ENCODE data around the gene DHCR24.

DNA sequence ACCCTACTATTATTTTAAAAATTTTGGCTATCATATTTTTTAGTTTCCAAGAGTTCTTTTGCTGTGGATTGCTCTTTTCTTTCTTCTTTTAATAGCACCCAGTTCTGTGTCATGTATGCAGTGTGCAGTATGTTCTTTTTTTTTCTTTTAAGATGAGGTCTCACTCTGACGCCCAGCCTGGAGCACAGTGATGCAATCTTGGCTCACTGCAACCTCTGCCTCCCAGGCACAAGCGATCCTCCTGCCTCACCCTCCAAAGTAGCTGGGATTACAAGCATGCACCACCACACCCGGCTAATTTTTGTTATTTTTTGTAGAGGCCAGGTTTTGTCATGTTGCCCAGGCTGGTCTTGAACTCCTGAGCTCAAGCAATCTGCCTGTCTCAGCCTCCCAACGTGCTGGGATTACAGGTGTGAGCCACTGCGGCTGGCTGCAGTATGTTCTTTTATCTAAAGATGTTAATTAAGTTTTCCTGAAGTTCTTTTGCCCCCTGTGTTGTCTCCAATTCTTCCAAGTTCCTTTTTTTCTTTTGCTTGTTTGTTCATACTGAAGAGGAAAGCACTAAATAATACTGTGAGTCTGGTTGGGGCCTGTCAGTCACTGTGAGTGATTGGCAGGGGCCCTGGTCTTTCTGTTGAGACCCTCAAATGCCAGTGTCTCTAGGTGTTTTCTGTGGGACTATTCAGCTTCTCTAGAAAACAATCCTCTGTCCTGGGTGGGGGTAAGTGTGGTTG, 68.4 kb downstream of the DHCR24 start:
- TF ChIP-seq POLR2AphosphoS5 (IDR thresholded peaks at IDR 0.05; ENCODE audit: low read depth, low read length) (no peak), REST (IDR thresholded peaks at IDR 0.05; ENCODE audit: insufficient read depth in 1 of 2, low read depth in 2 of 2, low read length in 2 of 2) (no peak), SIN3A (IDR thresholded peaks at IDR 0.05; ENCODE audit: borderline replicate concordance, insufficient read depth, low read length) (no peak), FOXP2 (optimal IDR thresholded peaks at IDR 0.05; ENCODE audit: borderline replicate concordance, extremely low read depth, extremely low read length, insufficient read depth) (no peak)

Measured in PFSK-1 (cell line).